GM23338 (cell line): ENCODE results near the gene SNX9.

Experiments
- EZH2 ChIP-seq: fragments of 200-600 bp; sonication (generic); IDR thresholded peaks from one replicate; pipeline ENCODE4 v1.8.0; 2017; ENCODE audit warnings: antibody characterized with exemption, mild to moderate bottlenecking, low read depth; ENCODE audit not compliant: unreplicated experiment
- EZH2phosphoT487 ChIP-seq: fragments of 200-600 bp; sonication (generic); IDR thresholded peaks from one replicate; pipeline ENCODE4 v1.8.1; 2018; ENCODE audit warnings: antibody characterized with exemption; ENCODE audit not compliant: unreplicated experiment
- JUNB ChIP-seq: IDR thresholded peaks from one replicate; pipeline ENCODE4 v1.6.1; 2016; ENCODE audit warnings: antibody characterized with exemption; ENCODE audit not compliant: unreplicated experiment
- POLR2AphosphoS5 ChIP-seq: IDR thresholded peaks from 2 replicates; pipeline ENCODE4 v1.6.1; 2016; ENCODE audit warnings: antibody characterized with exemption, low read depth
- TF ChIP-seq, protein P1 (sequence below), 2 experiments: fragments of 200-600 bp in 1 of 2; sonication (generic) in 1 of 2; conservative IDR thresholded peaks; 2 replicates each; pipeline versions ENCODE4 v1.5.1 to v1.6.1; 2016 to 2017; ENCODE audit warnings: antibody characterized with exemption in 2 of 2, low read depth in 2 of 2, mild to moderate bottlenecking in 2 of 2, moderate library complexity in 1 of 2
- TF ChIP-seq, protein P2 (sequence below): IDR thresholded peaks from one replicate; pipeline ENCODE4 v1.6.1; 2018; ENCODE audit warnings: antibody characterized with exemption; ENCODE audit not compliant: unreplicated experiment
- TF ChIP-seq, protein P3 (sequence below): IDR thresholded peaks from 2 replicates; pipeline ENCODE4 v1.6.1; 2016; ENCODE audit warnings: antibody characterized with exemption

DNA sequence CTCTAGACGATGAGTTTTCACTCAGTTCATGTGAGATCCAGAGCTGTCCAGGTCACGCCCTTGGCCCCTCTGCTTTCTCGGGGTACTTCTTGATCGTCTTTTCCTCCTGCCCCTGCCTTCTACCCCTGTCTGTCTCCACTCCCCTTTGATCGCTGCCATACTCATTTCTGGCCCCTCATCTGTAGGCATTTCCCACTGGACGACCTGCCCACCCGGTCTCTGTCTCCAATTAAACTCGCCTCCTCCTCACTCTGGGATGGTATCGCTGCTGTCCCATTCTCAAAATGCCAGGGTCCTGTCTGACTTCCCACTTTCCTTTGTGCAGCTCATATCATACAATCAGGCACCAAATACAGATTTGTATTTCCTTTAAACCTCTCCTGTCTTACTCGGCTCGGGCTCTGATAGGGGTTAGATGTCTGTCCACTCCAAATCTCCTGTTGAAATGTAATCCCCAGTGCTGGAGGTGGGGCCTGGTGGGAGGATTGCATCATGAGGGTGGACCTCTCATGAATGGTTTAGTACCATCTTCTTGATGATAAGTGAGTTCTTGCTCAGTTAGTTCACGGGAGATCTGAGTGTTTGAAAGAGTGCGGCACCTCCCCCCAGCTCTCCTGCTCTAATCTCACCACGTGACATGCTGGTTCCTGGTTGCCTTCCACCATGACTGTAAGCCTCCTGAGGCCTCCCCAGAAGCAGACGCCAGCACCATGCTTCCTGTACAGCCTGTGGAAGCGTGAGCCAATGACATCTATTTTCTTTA lies 155.2 kb downstream of the SNX9 start:
- TF ChIP-seq, protein P1, sequence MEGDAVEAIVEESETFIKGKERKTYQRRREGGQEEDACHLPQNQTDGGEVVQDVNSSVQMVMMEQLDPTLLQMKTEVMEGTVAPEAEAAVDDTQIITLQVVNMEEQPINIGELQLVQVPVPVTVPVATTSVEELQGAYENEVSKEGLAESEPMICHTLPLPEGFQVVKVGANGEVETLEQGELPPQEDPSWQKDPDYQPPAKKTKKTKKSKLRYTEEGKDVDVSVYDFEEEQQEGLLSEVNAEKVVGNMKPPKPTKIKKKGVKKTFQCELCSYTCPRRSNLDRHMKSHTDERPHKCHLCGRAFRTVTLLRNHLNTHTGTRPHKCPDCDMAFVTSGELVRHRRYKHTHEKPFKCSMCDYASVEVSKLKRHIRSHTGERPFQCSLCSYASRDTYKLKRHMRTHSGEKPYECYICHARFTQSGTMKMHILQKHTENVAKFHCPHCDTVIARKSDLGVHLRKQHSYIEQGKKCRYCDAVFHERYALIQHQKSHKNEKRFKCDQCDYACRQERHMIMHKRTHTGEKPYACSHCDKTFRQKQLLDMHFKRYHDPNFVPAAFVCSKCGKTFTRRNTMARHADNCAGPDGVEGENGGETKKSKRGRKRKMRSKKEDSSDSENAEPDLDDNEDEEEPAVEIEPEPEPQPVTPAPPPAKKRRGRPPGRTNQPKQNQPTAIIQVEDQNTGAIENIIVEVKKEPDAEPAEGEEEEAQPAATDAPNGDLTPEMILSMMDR (conservative IDR thresholded peaks at IDR 0.05; ENCODE audit: low read depth in 2 of 2) = no peak
- no peak for TF ChIP-seq JUNB
- no peak for TF ChIP-seq EZH2phosphoT487
- TF ChIP-seq EZH2 = no peak
- TF ChIP-seq, protein P2, sequence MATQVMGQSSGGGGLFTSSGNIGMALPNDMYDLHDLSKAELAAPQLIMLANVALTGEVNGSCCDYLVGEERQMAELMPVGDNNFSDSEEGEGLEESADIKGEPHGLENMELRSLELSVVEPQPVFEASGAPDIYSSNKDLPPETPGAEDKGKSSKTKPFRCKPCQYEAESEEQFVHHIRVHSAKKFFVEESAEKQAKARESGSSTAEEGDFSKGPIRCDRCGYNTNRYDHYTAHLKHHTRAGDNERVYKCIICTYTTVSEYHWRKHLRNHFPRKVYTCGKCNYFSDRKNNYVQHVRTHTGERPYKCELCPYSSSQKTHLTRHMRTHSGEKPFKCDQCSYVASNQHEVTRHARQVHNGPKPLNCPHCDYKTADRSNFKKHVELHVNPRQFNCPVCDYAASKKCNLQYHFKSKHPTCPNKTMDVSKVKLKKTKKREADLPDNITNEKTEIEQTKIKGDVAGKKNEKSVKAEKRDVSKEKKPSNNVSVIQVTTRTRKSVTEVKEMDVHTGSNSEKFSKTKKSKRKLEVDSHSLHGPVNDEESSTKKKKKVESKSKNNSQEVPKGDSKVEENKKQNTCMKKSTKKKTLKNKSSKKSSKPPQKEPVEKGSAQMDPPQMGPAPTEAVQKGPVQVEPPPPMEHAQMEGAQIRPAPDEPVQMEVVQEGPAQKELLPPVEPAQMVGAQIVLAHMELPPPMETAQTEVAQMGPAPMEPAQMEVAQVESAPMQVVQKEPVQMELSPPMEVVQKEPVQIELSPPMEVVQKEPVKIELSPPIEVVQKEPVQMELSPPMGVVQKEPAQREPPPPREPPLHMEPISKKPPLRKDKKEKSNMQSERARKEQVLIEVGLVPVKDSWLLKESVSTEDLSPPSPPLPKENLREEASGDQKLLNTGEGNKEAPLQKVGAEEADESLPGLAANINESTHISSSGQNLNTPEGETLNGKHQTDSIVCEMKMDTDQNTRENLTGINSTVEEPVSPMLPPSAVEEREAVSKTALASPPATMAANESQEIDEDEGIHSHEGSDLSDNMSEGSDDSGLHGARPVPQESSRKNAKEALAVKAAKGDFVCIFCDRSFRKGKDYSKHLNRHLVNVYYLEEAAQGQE = no peak
- TF ChIP-seq POLR2AphosphoS5 = no peak
- TF ChIP-seq, protein P3, sequence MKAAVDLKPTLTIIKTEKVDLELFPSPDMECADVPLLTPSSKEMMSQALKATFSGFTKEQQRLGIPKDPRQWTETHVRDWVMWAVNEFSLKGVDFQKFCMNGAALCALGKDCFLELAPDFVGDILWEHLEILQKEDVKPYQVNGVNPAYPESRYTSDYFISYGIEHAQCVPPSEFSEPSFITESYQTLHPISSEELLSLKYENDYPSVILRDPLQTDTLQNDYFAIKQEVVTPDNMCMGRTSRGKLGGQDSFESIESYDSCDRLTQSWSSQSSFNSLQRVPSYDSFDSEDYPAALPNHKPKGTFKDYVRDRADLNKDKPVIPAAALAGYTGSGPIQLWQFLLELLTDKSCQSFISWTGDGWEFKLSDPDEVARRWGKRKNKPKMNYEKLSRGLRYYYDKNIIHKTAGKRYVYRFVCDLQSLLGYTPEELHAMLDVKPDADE = no peak
